MM.1S (cell line): Measurements from ENCODE around the gene TGOLN2.

ENCODE experiments used
- EZH2 ChIP-seq: fragments of 300-600 bp; sonication (generic); optimal IDR thresholded peaks from 2 replicates; pipeline ENCODE3; 2017; ENCODE audit warnings: low read depth, mild to moderate bottlenecking, antibody characterized with exemption, low read length, mixed read lengths
- TF ChIP-seq, protein P1 (sequence below): fragments of 300-600 bp; sonication (generic); IDR thresholded peaks from 2 replicates; pipeline ENCODE4 v1.5.1; 2016; ENCODE audit warnings: antibody characterized with exemption, low read length, mixed read lengths

DNA sequence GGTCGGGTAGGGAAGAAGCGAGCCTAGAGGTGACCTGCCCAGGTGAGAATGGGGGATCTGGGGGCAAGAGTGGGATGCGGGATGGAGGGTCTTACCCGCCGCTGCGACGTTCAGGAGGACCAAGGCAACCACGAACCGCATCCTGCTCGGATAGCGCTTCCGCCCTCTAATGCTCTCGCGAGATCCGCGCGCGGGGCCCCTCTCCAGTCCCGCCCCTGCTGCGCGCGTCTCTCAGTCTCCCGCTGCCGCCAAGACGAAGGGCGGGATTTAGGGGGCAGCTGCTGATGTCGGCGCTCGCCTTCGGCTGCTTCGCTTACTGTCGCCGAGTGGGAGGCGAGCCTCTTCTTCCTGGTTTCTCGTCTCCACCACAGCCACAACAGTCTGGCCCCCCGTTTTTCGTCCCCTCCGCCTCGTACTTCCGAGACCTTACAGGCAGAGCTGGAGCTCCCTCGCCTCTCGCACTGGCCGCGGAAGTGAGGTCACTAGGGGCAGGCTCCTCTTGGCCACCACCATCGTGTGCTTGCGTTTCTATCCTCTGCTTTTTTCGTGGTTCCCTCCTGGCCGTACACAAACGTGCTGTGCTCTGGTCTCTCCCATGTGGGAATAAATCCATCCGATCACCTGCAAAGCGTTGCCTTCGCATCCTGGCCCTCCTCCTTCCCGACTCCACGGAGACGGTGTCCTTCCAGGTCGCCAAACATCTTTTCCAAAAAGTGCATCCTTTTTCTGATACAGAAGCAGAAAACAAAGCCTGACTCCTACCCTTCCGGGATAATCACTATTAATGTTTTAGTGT lies at the start of gene TGOLN2:
- TF ChIP-seq, protein P1, sequence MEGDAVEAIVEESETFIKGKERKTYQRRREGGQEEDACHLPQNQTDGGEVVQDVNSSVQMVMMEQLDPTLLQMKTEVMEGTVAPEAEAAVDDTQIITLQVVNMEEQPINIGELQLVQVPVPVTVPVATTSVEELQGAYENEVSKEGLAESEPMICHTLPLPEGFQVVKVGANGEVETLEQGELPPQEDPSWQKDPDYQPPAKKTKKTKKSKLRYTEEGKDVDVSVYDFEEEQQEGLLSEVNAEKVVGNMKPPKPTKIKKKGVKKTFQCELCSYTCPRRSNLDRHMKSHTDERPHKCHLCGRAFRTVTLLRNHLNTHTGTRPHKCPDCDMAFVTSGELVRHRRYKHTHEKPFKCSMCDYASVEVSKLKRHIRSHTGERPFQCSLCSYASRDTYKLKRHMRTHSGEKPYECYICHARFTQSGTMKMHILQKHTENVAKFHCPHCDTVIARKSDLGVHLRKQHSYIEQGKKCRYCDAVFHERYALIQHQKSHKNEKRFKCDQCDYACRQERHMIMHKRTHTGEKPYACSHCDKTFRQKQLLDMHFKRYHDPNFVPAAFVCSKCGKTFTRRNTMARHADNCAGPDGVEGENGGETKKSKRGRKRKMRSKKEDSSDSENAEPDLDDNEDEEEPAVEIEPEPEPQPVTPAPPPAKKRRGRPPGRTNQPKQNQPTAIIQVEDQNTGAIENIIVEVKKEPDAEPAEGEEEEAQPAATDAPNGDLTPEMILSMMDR, result no peak
- no peak for TF ChIP-seq EZH2
